Fibroblast of the aortic adventitia (primary cell): ENCODE results near the gene ST3GAL6. TPM values are rescaled to one million over a fixed set of nuclear protein-coding genes. Genes with fewer than 3 reads are reported as not detected.

Experiments
- DNase-seq: peaks from one replicate; pipeline ENCODE4 v3.0.0-alpha.2; 2010; ENCODE audit warnings: low read depth
- H3K4me3 ChIP-seq: 2 replicates; pipeline ENCODE4 v1.5.1; 2011; ENCODE audit warnings: low read depth, mild to moderate bottlenecking, control low read depth, low read length, moderate library complexity
- CTCF ChIP-seq: IDR thresholded peaks from 2 replicates; pipeline ENCODE4 v1.5.1; 2011; ENCODE audit warnings: mild to moderate bottlenecking, low read length, control low read depth, inconsistent platforms; ENCODE audit not compliant: insufficient read depth
- total RNA-seq: library from RNA; depleted of rRNA; stranded (reverse); fragments of >200 nt; gene quantifications from 2 replicates; pipeline ENCODE4 v1.2.3, GENCODE V29; 2012; ENCODE audit warnings: low replicate concordance

ST3GAL6 gene
- total RNA-seq, 1 donor, result 2.3 TPM

- no peak for TF ChIP-seq CTCF
- no peak for DNase-seq
- no peak overlapping the region for H3K4me3 ChIP-seq
These were observed 7.3 kb downstream of the ST3GAL6 start for GRCh38 chr3:98770261-98771039.

GRCh38 chr3:98772022-98772421 is 8.9 kb downstream of the ST3GAL6 start:
- DNase-seq, result no peak
- no peak overlapping the region for H3K4me3 ChIP-seq
- TF ChIP-seq CTCF, result no peak

- H3K4me3 ChIP-seq, result no peak overlapping the region
- no peak for DNase-seq
- no peak for TF ChIP-seq CTCF
These were observed 12.5 kb downstream of the ST3GAL6 start for GRCh38 chr3:98775459-98776139.

GRCh38 chr3:98776140-98776493 is 13.0 kb downstream of the ST3GAL6 start:
- no peak for DNase-seq
- no peak for TF ChIP-seq CTCF
- no peak overlapping the region for H3K4me3 ChIP-seq

GRCh38 chr3:98777286-98777685 is 14.1 kb downstream of the ST3GAL6 start:
- no peak overlapping the region for H3K4me3 ChIP-seq
- no peak for DNase-seq
- no peak for TF ChIP-seq CTCF

- peak; percentile 92 for DNase-seq
- TF ChIP-seq CTCF, result peak; percentile 45
- H3K4me3 ChIP-seq, result no peak overlapping the region
These were observed 14.7 kb downstream of the ST3GAL6 start for GRCh38 chr3:98777801-98778220.
